GM10248 (cell line): Measurements from ENCODE around the gene CRYZ.

Experiments
- CTCF ChIA-PET: fragments of 300-600 bp; sonication (Branson Sonifier 250); formaldehyde crosslinking; extraction: SDS; loops from one replicate; lab custom pipeline; 2021; ENCODE audit warnings: antibody characterized with exemption; lab: Yijun Ruan, JAX
- POLR2A ChIA-PET: fragments of 350-650 bp; sonication (Branson Sonifier 250); formaldehyde crosslinking; extraction: SDS; loops from one replicate; lab custom pipeline; 2020; ENCODE audit warnings: antibody characterized with exemption; lab: Yijun Ruan, JAX
- DNase-seq: peaks from one replicate; pipeline ENCODE4 v3.0.0; 2012; ENCODE audit errors: extremely low spot score
- TF ChIP-seq, protein P1 (sequence below): IDR thresholded peaks from 2 replicates; pipeline ENCODE4 v1.5.1; 2012; ENCODE audit warnings: mild to moderate bottlenecking, low read depth; ENCODE audit errors: extremely low read depth, missing control alignments, control extremely low read depth

The CRYZ gene

DNA sequence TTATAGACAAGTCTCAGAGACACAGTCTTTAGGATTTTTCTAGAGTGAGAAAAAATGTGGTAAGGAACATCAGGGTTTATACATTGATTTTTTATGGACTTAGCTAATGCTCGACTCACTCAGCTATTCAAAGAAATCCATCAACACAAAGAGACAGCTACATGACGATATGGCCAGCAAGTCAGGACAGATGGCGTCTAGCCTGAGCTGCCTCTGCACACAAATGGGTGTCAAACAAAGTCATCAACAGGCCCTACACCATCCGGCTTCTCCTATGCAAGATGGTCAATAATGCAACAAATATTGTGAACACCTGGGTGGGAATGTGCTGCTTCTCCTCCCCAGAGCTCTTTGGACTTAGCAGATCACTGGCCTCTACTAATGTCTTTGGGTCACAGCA, 45.9 kb downstream of the CRYZ start:
- DNase-seq, result no peak
- TF ChIP-seq, protein P1, sequence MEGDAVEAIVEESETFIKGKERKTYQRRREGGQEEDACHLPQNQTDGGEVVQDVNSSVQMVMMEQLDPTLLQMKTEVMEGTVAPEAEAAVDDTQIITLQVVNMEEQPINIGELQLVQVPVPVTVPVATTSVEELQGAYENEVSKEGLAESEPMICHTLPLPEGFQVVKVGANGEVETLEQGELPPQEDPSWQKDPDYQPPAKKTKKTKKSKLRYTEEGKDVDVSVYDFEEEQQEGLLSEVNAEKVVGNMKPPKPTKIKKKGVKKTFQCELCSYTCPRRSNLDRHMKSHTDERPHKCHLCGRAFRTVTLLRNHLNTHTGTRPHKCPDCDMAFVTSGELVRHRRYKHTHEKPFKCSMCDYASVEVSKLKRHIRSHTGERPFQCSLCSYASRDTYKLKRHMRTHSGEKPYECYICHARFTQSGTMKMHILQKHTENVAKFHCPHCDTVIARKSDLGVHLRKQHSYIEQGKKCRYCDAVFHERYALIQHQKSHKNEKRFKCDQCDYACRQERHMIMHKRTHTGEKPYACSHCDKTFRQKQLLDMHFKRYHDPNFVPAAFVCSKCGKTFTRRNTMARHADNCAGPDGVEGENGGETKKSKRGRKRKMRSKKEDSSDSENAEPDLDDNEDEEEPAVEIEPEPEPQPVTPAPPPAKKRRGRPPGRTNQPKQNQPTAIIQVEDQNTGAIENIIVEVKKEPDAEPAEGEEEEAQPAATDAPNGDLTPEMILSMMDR, result no peak
- ChIA-PET CTCF (interaction anchor here (1.0 to 1.6 kb wide), 6 partner anchors 10 to 185 kb away, joined by 3 to 5 read pairs (median 3); no protein-coding TSS in a partner anchor), POLR2A (interaction anchor here (0.5 kb wide), 1 partner anchor 16 kb away, joined by 4 read pairs; no protein-coding TSS in a partner anchor)

- POLR2A ChIA-PET, result no interaction called here
- no peak for DNase-seq
- CTCF ChIA-PET, result no interaction called here
- TF ChIP-seq, protein P1, result no peak
Observed at GRCh38 chr1:74684301-74684700, 48.5 kb downstream of the CRYZ start.

DNA sequence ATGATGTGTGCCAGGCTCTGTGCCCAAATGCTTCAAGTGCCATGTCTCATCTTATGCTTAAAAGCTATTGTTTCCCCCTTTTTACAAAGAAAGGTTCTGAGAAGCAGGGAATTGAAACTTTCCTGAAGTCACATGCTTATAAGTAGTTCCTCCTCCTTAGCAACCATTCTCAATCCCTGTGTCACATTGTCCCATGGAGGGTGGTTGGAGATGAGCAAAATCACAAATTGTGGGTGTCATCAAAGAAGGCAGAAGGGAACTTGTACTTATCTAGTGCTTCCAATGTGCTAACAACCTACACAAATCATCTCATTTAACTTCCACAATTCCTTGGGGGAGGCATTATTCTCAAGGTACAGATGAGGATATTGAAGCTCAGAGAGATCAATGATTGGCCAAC, 49.2 kb downstream of the CRYZ start:
- DNase-seq, result no peak
- CTCF ChIA-PET, result no interaction called here
- POLR2A ChIA-PET, result no interaction called here
- TF ChIP-seq, protein P1, result no peak

- ChIA-PET CTCF (interaction anchor here (1.3 kb wide), 1 partner anchor 12 kb away, joined by 3 read pairs; no protein-coding TSS in a partner anchor), POLR2A (no interaction called here)
- no peak for DNase-seq
- TF ChIP-seq, protein P1, result no peak
Observed at GRCh38 chr1:74681851-74682250, 51.0 kb downstream of the CRYZ start.

DNA sequence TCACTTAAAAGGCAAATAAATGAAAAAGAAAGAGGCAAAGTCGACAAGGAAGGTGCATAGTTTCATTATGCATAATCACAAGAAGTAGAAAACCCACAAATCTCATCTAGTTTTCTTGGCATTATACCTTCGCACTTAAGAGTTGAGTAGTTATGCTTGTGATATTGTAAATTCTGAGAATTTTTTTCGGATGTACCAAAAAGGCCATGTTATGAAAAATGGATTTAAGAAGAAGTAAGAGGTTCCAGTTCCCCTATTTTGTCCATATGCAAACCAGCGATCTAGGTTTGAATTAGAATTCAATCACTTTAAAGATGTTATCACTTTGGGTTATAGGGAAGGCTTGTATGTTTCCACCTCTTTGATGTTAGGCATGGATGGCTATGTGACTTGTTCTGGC, 51.4 kb downstream of the CRYZ start:
- ChIA-PET CTCF (interaction anchor here (1.3 to 4.2 kb wide), 2 partner anchors 8 to 12 kb away, joined by 3 to 32 read pairs; no protein-coding TSS in a partner anchor), POLR2A (no interaction called here)
- TF ChIP-seq, protein P1, result no peak
- peak; percentile 14 for DNase-seq

- DNase-seq, result no peak
- CTCF ChIA-PET, result interaction anchor here (2.5 to 4.2 kb wide), 2 partner anchors 9 to 17 kb away, joined by 5 to 32 read pairs; no protein-coding TSS in a partner anchor
- TF ChIP-seq, protein P1, result no peak
- POLR2A ChIA-PET, result no interaction called here
Observed at GRCh38 chr1:74681001-74681400, 51.8 kb downstream of the CRYZ start.
